GM18519 (cell line): ENCODE results near the gene HNF1A.

Source experiments
- ATAC-seq: cut with Tn5 transposase; IDR thresholded peaks from one replicate; pipeline ENCODE4 v1.9.1; 2021; ENCODE audit warnings: mild to moderate bottlenecking, moderate library complexity; ENCODE audit not compliant: unreplicated experiment, low FRiP score

Gene HNF1A

GRCh38 chr12:120956579-120957300 is 21.6 kb upstream of the HNF1A start:
- no peak for ATAC-seq

GRCh38 chr12:120959111-120959878 is 19.0 kb upstream of the HNF1A start:
- no peak for ATAC-seq

- no peak for ATAC-seq
These were observed 17.7 kb upstream of the HNF1A start for GRCh38 chr12:120960657-120961056.

- ATAC-seq: no peak
These were observed 16.5 kb upstream of the HNF1A start for GRCh38 chr12:120961604-120962531.

GRCh38 chr12:120962532-120963020 is 15.8 kb upstream of the HNF1A start:
- no peak for ATAC-seq

- no peak for ATAC-seq
These were observed 14.0 kb upstream of the HNF1A start for GRCh38 chr12:120964298-120964697.

- ATAC-seq: no peak
These were observed 12.7 kb upstream of the HNF1A start for GRCh38 chr12:120965534-120966091.

- ATAC-seq: no peak
These were observed 8.0 kb upstream of the HNF1A start for GRCh38 chr12:120970310-120970709.

GRCh38 chr12:120971299-120972180 is 6.8 kb upstream of the HNF1A start:
- no peak for ATAC-seq

GRCh38 chr12:120972870-120973543 is 5.3 kb upstream of the HNF1A start:
- ATAC-seq: no peak

- no peak for ATAC-seq
These were observed 630 bp upstream of the HNF1A start for GRCh38 chr12:120977531-120978295.

- ATAC-seq: no peak
These were observed 998 bp downstream of the HNF1A start for GRCh38 chr12:120979220-120979861.

GRCh38 chr12:120979862-120980696 is 1.7 kb downstream of the HNF1A start:
- no peak for ATAC-seq

GRCh38 chr12:120980800-120981368 is 2.5 kb downstream of the HNF1A start:
- no peak for ATAC-seq

- no peak for ATAC-seq
These were observed 3.1 kb downstream of the HNF1A start for GRCh38 chr12:120981407-120981941.

- ATAC-seq: no peak
These were observed 4.3 kb downstream of the HNF1A start for GRCh38 chr12:120982659-120983058.
